ENCODE data around the gene HUNK.

DNA sequence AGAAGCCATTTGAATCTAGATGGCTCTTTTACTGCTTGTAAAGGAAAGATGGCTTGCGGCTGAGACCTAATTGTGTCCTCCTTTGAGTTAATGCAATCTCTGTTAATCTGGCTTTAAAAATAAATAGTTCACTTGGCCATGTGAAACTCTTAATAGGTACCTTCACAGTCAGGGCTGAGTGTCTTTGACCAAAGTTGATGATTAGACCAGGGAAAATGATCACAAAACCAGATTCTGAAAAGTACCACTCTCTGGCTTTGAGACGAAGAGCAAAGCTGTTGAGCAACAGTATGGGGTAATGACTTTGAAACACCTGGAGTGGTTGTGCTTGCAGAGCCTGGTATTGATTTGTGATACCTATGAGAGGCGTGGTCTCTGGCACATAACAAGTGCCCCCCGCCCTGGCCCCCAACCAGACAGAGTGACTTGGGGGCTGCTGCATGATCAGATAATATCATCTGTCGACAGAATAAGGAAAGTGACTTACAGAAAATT lies 4.7 kb downstream of the HUNK start:
- no peak for TF ChIP-seq ZNF70 (CRISPR knock-in tag; IDR thresholded peaks at IDR 0.05)
- no peak for TF ChIP-seq ZC3H10 (CRISPR knock-in tag; IDR thresholded peaks at IDR 0.05)
- TF ChIP-seq PPARA (CRISPR knock-in tag; IDR thresholded peaks at IDR 0.05; ENCODE audit: borderline replicate concordance): no peak
- no peak for TF ChIP-seq ZNF8 (CRISPR knock-in tag; IDR thresholded peaks at IDR 0.05)
- TF ChIP-seq, protein P1, sequence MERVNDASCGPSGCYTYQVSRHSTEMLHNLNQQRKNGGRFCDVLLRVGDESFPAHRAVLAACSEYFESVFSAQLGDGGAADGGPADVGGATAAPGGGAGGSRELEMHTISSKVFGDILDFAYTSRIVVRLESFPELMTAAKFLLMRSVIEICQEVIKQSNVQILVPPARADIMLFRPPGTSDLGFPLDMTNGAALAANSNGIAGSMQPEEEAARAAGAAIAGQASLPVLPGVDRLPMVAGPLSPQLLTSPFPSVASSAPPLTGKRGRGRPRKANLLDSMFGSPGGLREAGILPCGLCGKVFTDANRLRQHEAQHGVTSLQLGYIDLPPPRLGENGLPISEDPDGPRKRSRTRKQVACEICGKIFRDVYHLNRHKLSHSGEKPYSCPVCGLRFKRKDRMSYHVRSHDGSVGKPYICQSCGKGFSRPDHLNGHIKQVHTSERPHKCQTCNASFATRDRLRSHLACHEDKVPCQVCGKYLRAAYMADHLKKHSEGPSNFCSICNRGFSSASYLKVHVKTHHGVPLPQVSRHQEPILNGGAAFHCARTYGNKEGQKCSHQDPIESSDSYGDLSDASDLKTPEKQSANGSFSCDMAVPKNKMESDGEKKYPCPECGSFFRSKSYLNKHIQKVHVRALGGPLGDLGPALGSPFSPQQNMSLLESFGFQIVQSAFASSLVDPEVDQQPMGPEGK (CRISPR knock-in tag; IDR thresholded peaks at IDR 0.05; ENCODE audit: borderline replicate concordance): no peak
- TF ChIP-seq TSHZ2 (CRISPR knock-in tag; IDR thresholded peaks at IDR 0.05): no peak
- TF ChIP-seq GLIS3 (CRISPR knock-in tag; IDR thresholded peaks at IDR 0.05): no peak
- no peak for TF ChIP-seq TOX (CRISPR knock-in tag; IDR thresholded peaks at IDR 0.05; ENCODE audit: borderline replicate concordance)

All from SK-N-SH treated with all-trans-retinoic acid at 6 μM for 48 hours (cell line).